ENCODE results near the gene ACOXL.

The ACOXL gene

GRCh38 chr2:110718990-110719389 lies 13.4 kb upstream of the ACOXL start:
- no peak for DNase-seq (ENCODE audit: low read depth in 2 of 2)

- DNase-seq (ENCODE audit: low read depth in 2 of 2), result no peak
Observed at GRCh38 chr2:110720547-110720946, 11.8 kb upstream of the ACOXL start.

GRCh38 chr2:110724820-110725219 lies 7.6 kb upstream of the ACOXL start:
- DNase-seq (ENCODE audit: low read depth in 2 of 2), result no peak

- no peak for DNase-seq (ENCODE audit: low read depth in 2 of 2)
Observed at GRCh38 chr2:110725370-110725769, 7.0 kb upstream of the ACOXL start.

- no peak for DNase-seq (ENCODE audit: low read depth in 2 of 2)
Observed at GRCh38 chr2:110725859-110726258, 6.5 kb upstream of the ACOXL start.

- DNase-seq (ENCODE audit: low read depth in 2 of 2), result no peak
Observed at GRCh38 chr2:110726285-110726684, 6.1 kb upstream of the ACOXL start.

GRCh38 chr2:110727923-110728322 lies 4.5 kb upstream of the ACOXL start:
- no peak for DNase-seq (ENCODE audit: low read depth in 2 of 2)

GRCh38 chr2:110729106-110729505 lies 3.3 kb upstream of the ACOXL start:
- no peak for DNase-seq (ENCODE audit: low read depth in 2 of 2)

- DNase-seq (ENCODE audit: low read depth in 2 of 2), result no peak
Observed at GRCh38 chr2:110731064-110731463, 1.3 kb upstream of the ACOXL start.

- DNase-seq (ENCODE audit: low read depth in 2 of 2), result no peak
Observed at GRCh38 chr2:110735366-110735765, 3.0 kb downstream of the ACOXL start.

- DNase-seq (ENCODE audit: low read depth in 2 of 2), result no peak
Observed at GRCh38 chr2:110737783-110738182, 5.4 kb downstream of the ACOXL start.

- DNase-seq (ENCODE audit: low read depth in 2 of 2), result no peak
Observed at GRCh38 chr2:110740747-110741349, 8.5 kb downstream of the ACOXL start.

GRCh38 chr2:110741491-110741980 lies 9.2 kb downstream of the ACOXL start:
- no peak for DNase-seq (ENCODE audit: low read depth in 2 of 2)

- DNase-seq (ENCODE audit: low read depth in 2 of 2), result no peak
Observed at GRCh38 chr2:110742412-110742811, 10.0 kb downstream of the ACOXL start.

GRCh38 chr2:110743600-110743999 lies 11.2 kb downstream of the ACOXL start:
- no peak for DNase-seq (ENCODE audit: low read depth in 2 of 2)

GRCh38 chr2:110744429-110744828 lies 12.1 kb downstream of the ACOXL start:
- DNase-seq (ENCODE audit: low read depth in 2 of 2), result no peak

GRCh38 chr2:110745048-110745447 lies 12.7 kb downstream of the ACOXL start:
- no peak for DNase-seq (ENCODE audit: low read depth in 2 of 2)

- no peak for DNase-seq (ENCODE audit: low read depth in 2 of 2)
Observed at GRCh38 chr2:110746586-110747521, 14.5 kb downstream of the ACOXL start.

GRCh38 chr2:110747522-110748488 lies 15.4 kb downstream of the ACOXL start:
- DNase-seq (ENCODE audit: low read depth in 2 of 2), result no peak

GRCh38 chr2:110748489-110748867 lies 16.1 kb downstream of the ACOXL start:
- peak; percentile 46 to 62 for DNase-seq (ENCODE audit: low read depth in 2 of 2)

- no peak for DNase-seq (ENCODE audit: low read depth in 2 of 2)
Observed at GRCh38 chr2:110751642-110752041, 19.3 kb downstream of the ACOXL start.

- no peak for DNase-seq (ENCODE audit: low read depth in 2 of 2)
Observed at GRCh38 chr2:110752871-110753270, 20.5 kb downstream of the ACOXL start.
